ENCODE results near the gene ESM1.

The ESM1 gene

DNA sequence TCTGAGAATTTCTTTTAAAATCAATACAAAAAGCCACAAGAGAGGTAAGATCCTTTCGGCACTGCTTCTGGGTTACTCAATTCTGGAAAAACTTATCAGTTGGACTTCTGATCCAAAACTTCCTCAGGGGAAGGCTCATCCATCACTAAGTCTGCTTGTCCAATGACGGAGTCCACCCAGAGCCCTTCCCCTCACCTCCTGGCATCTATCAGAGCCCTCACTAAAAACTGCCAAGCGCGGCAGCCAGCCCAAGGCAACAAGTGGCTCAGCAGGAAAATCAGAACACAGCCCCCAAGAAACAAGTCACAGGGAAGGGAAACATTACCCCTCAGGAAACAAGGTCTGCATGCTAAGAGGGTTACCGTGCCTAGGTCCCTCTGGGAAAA, 869 bp upstream of the ESM1 start:
- no peak for DNase-seq (ENCODE audit: low read depth, low spot score)

DNA sequence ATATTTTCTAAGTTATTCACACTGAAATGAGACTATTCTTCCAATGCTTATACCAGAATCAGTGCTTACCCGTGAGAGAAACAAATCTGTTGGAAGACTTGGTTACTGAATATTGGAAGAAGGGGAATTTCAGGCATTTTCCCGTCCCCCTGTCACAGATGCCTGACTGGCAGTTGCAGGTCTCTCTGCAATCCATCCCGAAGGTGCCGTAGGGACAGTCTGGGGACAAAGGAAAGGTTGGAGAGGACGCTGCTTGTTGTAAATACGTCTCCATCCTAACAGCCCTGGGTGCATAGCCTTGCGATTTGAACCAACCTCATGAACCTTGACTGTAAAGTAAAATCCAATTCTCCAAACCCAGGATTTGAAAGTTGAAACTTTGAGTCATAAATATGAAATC, 3.5 kb downstream of the ESM1 start:
- no peak for DNase-seq (ENCODE audit: low read depth, low spot score)

DNA sequence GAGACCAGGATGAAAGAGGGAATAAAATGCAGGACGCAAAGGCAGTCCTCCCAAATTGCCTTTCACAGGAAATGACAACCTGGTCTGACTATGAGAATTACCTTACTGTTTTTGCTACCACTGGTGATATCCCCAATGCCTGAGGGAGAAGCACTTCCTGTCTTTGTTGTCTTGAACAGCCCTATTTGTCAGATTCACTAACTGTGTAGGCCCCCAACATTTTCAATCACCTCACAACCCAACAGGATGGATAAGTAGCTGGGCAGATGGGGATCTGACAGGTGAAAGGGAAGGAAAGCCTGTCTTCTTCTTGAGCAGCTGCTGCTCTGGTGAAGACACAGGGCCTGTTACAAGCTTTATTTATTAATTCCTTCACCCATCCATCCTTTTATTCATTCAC, 9.7 kb downstream of the ESM1 start:
- DNase-seq (ENCODE audit: low read depth, low spot score) = no peak

DNA sequence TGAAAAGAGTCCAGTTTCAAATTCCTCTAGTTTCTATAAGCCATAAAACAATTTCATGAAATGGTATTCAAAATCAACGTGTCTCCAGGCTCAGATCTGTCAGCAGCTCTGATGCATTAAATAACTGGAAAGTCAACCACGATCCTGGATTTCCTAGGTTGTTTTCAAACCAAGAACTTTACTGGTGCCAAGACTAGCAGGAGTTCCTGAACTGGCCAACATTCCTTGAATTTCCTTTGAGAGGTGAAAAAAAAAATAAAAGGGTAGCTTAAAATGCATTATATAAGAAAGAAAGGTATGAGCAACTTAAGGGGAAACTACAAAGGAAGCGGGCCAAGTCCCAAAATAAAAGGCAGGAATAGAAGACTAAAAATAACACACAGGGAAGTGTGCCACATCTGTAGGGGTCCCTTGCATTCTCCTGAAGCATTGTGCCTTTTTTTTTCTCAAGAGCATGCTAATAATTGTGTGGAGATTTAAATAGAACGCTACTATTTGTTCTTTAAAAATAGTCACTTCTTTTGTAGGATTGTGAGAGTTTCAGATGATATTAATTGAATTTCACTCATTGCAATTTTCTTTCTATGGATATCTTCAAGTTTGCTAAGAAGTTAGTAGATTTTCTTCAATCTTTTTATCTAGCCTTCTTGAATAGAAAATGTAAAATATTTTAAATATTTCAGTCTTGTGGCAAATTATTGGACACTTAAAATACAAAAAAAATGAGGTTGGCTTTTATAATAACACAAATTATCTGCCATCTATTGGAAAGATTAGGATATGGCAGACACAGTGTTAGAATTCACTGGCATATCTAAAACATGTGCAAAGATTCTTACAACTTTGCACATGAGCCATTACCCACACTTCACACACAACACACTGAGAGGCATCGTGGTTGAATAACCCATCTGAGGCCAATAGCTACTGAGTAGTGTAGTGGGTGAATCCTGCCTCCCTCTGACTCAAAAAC, 15.3 kb downstream of the ESM1 start:
- no peak for DNase-seq (ENCODE audit: low read depth, low spot score)

DNA sequence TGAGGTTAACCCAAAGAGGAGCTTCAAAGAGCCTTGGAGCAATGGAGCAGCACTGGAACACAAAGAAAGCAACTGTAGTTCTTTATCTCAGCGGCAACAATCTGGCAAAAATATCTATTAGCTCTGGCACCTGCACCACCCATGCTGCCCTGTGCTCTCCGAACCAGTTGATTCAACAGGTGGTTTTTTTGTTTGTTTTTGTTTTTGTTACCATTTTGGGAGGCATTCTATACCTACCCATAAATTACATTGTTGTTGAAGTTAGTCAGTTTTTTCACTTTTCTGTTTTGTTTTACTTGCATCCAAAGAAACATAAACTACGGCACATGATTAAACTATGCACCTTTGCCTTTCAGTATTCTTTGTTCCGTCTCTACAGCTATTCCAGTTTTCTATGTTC, 16.2 kb downstream of the ESM1 start:
- DNase-seq (ENCODE audit: low read depth, low spot score) = no peak

DNA sequence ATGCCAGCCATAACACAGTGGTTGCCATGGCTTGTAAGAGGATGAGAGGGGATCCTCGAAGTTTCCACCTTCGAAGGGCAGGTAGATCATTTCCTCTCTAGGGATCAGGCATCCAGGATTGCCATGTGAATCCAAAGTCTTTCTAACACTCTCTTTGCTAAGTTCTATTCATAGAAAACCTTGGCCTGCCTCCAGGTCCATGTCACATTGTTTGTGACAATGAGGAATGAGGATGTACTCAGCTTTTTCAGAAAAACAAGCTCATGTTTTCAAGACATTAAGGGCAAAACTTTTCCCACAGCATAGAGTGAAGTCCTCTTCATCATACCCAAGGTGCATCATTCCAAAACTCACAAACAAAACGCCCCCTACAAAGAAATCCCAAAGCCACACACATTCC, 19.6 kb downstream of the ESM1 start:
- DNase-seq (ENCODE audit: low read depth, low spot score) = no peak

DNA sequence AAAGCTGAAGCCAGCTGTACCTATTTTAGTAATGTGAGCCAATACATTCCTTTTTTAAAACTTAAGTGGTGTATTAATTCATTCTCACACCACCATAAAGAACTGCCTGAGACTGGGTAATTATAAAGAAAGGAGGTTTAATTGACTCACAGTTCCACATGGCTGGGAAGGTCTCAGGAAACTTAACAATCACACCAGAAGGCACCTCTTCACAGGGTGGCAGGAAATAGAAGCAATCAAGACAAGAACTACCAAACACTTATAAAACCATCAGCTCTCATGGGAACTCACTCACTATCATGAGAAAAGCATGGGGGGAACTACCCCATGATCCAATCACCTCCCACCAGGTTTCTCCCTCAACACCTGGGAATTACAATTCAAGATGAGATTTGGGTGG, 21.0 kb downstream of the ESM1 start:
- DNase-seq (ENCODE audit: low read depth, low spot score) = no peak

DNA sequence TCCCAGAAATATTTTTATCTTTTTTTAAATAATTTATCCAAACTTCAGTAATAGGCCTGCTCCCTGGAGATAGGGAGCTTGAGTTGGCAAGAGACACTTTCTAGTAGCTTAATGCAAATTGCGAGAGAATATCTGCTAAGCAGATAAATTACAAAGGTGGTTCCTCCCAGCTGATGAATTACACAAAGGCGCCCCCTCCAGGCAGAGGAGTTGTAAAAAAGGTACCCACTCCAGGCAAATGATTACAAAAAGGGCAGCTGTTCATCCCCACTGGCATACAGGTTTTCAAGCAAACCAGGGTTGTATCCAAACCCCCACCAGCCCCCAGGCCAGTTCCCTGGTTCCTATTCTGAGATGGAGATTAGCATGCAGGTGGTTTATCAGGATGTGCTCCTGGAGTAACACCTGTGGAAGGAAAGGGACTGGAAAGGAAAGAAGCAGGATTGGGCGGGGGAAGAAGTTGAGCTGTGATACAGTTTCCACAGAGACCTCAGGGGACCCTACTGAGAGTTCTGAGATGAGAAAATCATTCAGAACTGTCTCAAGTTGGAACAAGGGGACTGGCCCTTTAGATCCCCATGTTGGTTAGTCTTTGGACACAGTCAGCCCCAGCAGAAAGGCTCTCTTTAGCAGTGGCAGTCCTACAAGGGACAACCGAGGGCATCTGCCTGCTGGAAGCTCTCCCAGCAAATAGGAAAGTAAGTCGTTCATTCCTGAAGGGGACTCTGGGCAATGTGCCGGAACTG, 25.5 kb downstream of the ESM1 start:
- DNase-seq (ENCODE audit: low read depth, low spot score) = no peak

DNA sequence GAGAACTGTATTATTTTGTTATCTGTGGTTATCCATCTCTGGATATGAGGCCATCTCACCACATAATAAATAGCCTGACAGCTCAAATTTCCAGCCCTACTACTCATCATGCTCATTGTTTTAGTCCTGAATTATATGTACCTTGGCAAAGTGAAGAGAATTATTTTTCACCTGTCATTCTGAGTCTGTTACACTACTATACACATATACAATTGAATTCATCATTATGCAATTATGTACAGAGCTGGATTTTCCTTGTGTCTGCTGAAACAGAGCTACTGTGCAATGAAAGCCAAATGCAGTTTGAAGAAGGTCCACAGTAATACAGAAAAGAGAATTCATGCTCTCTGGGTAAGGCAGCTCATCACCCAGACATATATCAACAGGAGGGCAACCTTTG, 28.5 kb downstream of the ESM1 start:
- no peak for DNase-seq (ENCODE audit: low read depth, low spot score)

DNA sequence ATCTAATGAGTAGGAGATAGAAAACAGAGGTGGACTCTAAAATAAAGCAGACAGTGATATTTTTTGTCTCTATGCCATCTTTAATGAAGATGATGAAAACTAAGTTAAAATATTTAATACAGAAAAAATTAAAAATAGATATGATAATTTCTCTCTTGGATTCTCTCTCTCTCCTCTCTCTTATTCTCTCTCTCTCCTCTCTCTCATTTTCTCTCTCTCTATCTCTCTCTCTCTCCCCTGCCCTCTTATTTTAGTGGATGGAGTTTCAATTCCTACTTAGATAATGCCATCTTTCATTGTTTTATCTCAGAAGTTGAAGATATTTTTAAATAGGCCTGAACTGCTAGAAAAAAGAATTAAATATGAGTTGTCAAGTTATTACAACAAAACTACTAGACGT, 38.2 kb downstream of the ESM1 start:
- no peak for DNase-seq (ENCODE audit: low read depth, low spot score)

DNA sequence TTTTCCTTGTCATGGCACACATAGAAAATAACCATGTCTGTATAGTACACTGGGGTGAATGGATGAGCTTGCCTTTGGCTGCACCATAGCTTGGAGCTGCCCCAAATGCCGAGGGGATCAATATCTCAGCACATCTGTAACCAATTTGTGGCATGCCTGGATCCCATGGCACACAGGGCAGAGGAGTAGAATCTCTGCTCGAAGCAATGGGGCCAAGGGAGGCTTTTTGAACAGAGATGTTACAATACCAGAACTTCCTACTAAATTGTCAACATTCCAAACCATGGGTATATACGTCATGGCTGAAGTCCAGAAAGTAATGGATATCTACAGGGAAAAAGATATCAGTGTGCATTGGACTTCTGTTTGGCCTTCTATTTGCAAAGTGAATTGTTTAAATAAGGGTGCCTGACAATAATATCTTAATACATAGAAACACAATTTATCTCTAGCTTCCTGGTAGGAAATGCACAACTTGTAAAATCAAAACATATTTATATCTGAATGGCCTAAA, 39.0 kb downstream of the ESM1 start:
- no peak for DNase-seq (ENCODE audit: low read depth, low spot score)

DNA sequence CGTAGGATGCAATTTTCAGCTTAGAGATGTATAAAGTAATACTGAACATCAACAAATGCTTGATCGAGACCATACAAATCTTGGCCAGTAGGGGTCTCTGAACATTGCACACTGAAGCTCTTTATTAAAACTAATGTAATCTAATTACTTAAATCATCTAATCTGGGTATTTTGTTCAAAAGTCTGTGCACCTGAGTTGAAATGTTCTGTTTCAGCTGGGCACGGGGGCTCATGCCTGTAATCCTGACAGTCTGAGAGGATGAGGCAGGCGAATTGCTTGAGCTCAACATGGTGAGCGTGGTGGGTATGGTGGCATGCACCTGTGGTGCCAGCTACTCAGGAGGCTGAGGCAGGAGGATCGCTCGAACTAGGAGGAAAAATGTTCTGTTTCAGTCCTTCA, 41.0 kb downstream of the ESM1 start:
- DNase-seq (ENCODE audit: low read depth, low spot score) = no peak

DNA sequence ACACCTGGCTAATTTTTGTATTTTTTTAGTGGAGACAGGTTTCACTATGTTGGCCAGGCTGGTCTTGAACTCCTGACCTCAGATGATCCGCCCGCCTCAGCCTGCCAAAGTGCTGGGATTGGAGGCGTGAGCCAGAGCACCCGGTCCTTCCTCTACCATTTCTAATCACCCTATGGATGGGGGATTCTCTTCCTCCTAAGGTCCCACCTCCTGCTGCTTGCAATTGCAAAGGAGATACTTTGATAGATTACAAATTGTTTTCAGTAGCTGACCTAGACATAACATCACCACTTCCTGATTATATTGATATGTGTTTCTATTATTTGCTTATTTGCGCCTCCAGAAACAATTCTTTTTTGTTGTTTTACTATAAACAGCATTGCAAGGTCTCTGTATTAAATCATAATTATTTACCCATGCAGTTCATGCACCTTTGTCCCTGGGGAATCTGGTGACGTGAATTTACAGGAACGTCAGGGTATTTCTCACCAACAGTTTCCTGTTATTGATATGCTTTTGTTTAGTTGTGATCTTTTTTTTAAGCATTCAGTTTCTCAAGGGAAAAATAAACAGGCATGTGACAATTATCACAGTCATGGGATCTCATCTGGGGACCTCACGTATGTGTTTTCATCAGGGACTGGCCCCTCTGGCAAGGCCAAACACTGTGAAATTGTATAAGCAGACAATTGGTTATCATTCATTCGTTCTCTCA, 43.2 kb downstream of the ESM1 start:
- no peak for DNase-seq (ENCODE audit: low read depth, low spot score)

DNA sequence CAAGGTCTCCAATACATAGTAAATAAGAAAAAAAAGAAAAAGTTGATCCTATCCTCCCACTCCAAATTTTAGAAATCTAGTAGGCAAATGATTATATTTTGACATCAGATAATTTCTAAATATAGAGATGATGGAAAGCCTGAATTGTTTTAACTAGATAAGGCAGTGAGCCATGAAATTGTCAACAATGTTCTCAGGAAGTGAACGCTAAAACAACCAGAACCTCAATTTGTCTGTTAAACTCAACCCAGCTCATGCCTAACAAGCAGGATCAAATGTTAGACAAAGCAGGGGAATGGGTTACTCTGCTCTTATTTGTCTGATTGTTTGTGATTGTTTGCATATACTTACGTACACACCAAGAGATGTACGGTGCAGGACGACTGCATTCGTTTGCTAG, 49.2 kb downstream of the ESM1 start:
- DNase-seq (ENCODE audit: low read depth, low spot score) = no peak

DNA sequence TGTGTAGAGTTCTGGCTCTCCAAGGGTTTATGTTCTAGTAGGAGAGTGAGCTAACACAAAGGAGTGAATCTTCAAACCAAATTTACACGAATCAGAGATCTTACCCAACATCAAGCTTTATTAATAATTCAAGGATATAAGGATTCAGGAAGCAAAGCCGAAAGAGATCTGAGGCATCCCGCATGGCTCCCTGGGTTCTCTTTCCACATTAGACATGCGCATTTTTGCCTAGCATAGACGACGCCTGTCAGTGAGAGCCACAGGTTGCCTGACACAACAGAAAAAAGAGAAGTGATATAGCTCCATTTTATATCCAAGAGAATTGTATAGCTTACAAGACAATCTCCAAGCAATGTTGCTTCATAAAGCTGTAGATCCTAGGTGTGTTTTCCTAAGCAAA, 52.6 kb downstream of the ESM1 start:
- DNase-seq (ENCODE audit: low read depth, low spot score) = no peak

DNA sequence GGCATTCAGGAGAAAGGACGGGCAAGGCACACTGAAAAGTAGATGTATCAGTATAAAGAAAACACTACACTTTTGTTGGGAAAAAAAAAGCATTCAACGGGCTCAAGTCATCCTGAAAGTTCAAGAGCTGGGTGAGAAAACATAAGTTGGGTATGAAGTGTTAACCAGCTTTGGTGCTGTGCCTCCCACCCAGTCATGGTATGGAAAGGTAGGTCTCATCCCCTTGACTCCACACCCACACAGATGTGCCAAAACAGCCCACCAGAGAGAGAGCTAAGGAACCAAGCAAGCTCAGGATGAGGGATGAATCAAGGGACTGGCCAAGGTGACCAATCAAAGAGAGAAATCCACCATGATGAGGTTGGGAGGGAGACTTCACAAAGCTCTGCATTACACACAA, 54.7 kb downstream of the ESM1 start:
- DNase-seq (ENCODE audit: low read depth, low spot score) = no peak
